Measurements from ENCODE around the gene CCT4. TPM values are rescaled to one million over a fixed set of nuclear protein-coding genes. Genes with fewer than 3 reads are reported as not detected.

Gene CCT4
- total RNA-seq, 1 experiment from 2014 or later, result 316 TPM

DNA sequence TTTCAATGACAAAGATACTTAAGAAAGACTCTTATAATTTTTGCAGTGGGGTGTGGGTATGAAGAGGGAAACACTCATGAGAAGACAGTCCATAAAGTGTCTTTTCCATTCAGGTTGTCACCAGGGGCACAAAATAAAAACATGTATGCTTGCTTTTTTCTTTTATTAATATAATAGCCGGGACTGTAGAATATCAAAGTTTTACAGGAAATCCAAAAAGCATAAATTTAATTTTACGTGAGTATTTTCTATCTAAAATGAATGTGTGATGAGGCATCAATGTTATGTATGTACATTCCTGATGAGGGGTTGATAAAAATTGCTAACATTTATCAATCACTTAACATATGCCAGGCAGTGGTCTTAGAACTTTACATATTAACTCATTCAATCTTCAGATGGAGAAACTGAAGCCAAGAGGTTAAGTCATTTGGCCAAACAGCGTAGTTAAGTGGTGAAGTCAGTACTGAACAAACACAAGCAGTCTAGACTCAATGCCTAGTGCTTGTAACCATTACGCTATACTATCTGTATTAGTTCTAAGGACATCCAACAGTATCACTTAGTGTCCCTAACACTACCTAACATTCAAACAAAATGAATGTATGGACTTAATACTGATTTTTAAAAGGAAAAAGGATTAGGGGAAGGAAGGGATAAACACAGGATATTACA is 10.7 kb downstream of the CCT4 start:
- no peak overlapping the region for H3K4me2 ChIP-seq (ENCODE audit: low read length)
- H3K36me3 ChIP-seq (ENCODE audit: control insufficient read depth in 1 of 2, insufficient read depth in 2 of 2, low read length in 2 of 2), result peaks cover 79 to 82% of the 10 kb centered on the region in 2 experiments
- ATAC-seq (no peak), DNase-seq (ENCODE audit: low read depth, low spot score) (no peak)
- peaks cover 97% of the 10 kb centered on the region for H3K79me2 ChIP-seq (ENCODE audit: insufficient read depth, low read length)
- H3K27ac ChIP-seq (ENCODE audit: low read depth, low read length), result no peak overlapping the region
- intact Hi-C loops (cut with micrococcal nuclease), result no loop called here
- H3K9me2 ChIP-seq (ENCODE audit: insufficient read depth), result no peaks in the 10 kb centered on the region
- peaks cover 27% of the 10 kb centered on the region; the same call in 1 of the 2 replicates for H4K20me1 ChIP-seq (ENCODE audit: insufficient read depth)
- TF ChIP-seq CBX3 (IDR thresholded peaks at IDR 0.05; ENCODE audit: low read depth) (no peak), YY1 (IDR thresholded peaks at IDR 0.05; ENCODE audit: extremely low read depth, insufficient replicate concordance, low read depth, low read length) (no peak), FOSL1 (IDR thresholded peaks at IDR 0.05; ENCODE audit: low read depth) (no peak), ZBTB33 (IDR thresholded peaks at IDR 0.05; ENCODE audit: extremely low read depth, insufficient replicate concordance, low read length) (no peak), ZNF274 (IDR thresholded peaks at IDR 0.05; ENCODE audit: low read depth, low read length) (no peak), SP1 (IDR thresholded peaks at IDR 0.05; ENCODE audit: low read depth) (no peak), CEBPB (IDR thresholded peaks at IDR 0.05; ENCODE audit: low read depth) (no peak), TCF7L2 (IDR thresholded peaks at IDR 0.05; ENCODE audit: borderline replicate concordance, extremely low read depth, insufficient read depth, insufficient read length) (no peak), RAD21 (IDR thresholded peaks at IDR 0.05; ENCODE audit: low read depth) (no peak), POLR2A (IDR thresholded peaks at IDR 0.05; ENCODE audit: borderline replicate concordance, extremely low read depth, insufficient read depth, insufficient read length) (no peak), ATF3 (IDR thresholded peaks at IDR 0.05) (no peak), POLR2AphosphoS5 (IDR thresholded peaks at IDR 0.05; ENCODE audit: low read depth, low read length) (no peak), EGR1 (IDR thresholded peaks at IDR 0.05; ENCODE audit: low read depth) (no peak), SIN3A (IDR thresholded peaks at IDR 0.05; ENCODE audit: low read depth) (no peak), EZH2phosphoT487 (IDR thresholded peaks at IDR 0.05; ENCODE audit: borderline replicate concordance) (no peak)
- TF ChIP-seq, protein P1, sequence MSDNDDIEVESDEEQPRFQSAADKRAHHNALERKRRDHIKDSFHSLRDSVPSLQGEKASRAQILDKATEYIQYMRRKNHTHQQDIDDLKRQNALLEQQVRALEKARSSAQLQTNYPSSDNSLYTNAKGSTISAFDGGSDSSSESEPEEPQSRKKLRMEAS (IDR thresholded peaks at IDR 0.05), result no peak
- TF ChIP-seq, protein P2, sequence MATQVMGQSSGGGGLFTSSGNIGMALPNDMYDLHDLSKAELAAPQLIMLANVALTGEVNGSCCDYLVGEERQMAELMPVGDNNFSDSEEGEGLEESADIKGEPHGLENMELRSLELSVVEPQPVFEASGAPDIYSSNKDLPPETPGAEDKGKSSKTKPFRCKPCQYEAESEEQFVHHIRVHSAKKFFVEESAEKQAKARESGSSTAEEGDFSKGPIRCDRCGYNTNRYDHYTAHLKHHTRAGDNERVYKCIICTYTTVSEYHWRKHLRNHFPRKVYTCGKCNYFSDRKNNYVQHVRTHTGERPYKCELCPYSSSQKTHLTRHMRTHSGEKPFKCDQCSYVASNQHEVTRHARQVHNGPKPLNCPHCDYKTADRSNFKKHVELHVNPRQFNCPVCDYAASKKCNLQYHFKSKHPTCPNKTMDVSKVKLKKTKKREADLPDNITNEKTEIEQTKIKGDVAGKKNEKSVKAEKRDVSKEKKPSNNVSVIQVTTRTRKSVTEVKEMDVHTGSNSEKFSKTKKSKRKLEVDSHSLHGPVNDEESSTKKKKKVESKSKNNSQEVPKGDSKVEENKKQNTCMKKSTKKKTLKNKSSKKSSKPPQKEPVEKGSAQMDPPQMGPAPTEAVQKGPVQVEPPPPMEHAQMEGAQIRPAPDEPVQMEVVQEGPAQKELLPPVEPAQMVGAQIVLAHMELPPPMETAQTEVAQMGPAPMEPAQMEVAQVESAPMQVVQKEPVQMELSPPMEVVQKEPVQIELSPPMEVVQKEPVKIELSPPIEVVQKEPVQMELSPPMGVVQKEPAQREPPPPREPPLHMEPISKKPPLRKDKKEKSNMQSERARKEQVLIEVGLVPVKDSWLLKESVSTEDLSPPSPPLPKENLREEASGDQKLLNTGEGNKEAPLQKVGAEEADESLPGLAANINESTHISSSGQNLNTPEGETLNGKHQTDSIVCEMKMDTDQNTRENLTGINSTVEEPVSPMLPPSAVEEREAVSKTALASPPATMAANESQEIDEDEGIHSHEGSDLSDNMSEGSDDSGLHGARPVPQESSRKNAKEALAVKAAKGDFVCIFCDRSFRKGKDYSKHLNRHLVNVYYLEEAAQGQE (IDR thresholded peaks at IDR 0.05; ENCODE audit: low read depth), result no peak
- ChIA-PET CTCF (no interaction called here), POLR2A (no interaction called here), RAD21 (ENCODE audit: low non-redundant PET in 1 of 2, low total read pairs in 2 of 2, uncharacterized antibody in 2 of 2, unreplicated experiment in 2 of 2) (no interaction called here)
- BruUV-seq (replicated peaks), result no TSS peak
- H3K9me3 ChIP-seq (ENCODE audit: control insufficient read depth in 1 of 2, insufficient read depth in 1 of 2, low read depth in 1 of 2, low read length in 2 of 2), result no peaks in the 10 kb centered on the region
- H2AFZ ChIP-seq (ENCODE audit: low read depth, low read length, poor library complexity, severe bottlenecking), result no peak overlapping the region
- 0 out of 4 replicates have a peak, but pooled peaks cover 0 to 3% of the 10 kb centered on the region in 2 experiments for H3K4me1 ChIP-seq (ENCODE audit: control insufficient read depth in 1 of 2, insufficient read depth in 2 of 2, low read length in 2 of 2)
- H3K27me3 ChIP-seq (ENCODE audit: insufficient read depth, low read length), result no peaks in the 10 kb centered on the region
- no peak overlapping the region for H3K9ac ChIP-seq (ENCODE audit: low read length)
- H3K4me3 ChIP-seq (replicated peaks in 1 of 2; ENCODE audit: low read depth in 1 of 2, low read length in 2 of 2), result no peak overlapping the region
